GM18498 (cell line): ENCODE measurements around the gene OGDHL.

ENCODE experiments used
- ATAC-seq: cut with Tn5 transposase; IDR thresholded peaks from one replicate; pipeline ENCODE4 v1.9.1; 2021; ENCODE audit warnings: mild to moderate bottlenecking, moderate library complexity; ENCODE audit not compliant: unreplicated experiment

Gene OGDHL

GRCh38 chr10:49696311-49696710, 65.8 kb downstream of the OGDHL start:
- no peak for ATAC-seq

- ATAC-seq: no peak
Measured at GRCh38 chr10:49694466-49694865, 67.7 kb downstream of the OGDHL start.

GRCh38 chr10:49691588-49691987, 70.5 kb downstream of the OGDHL start:
- no peak for ATAC-seq

GRCh38 chr10:49690698-49691356, 71.3 kb downstream of the OGDHL start:
- ATAC-seq: no peak

- ATAC-seq: no peak
Measured at GRCh38 chr10:49689882-49690510, 72.1 kb downstream of the OGDHL start.

GRCh38 chr10:49688920-49689319, 73.2 kb downstream of the OGDHL start:
- no peak for ATAC-seq

GRCh38 chr10:49688261-49688846, 73.8 kb downstream of the OGDHL start:
- no peak for ATAC-seq

- no peak for ATAC-seq
Measured at GRCh38 chr10:49686651-49687050, 75.5 kb downstream of the OGDHL start.
